ENCODE results near the gene AZI2.

DNA sequence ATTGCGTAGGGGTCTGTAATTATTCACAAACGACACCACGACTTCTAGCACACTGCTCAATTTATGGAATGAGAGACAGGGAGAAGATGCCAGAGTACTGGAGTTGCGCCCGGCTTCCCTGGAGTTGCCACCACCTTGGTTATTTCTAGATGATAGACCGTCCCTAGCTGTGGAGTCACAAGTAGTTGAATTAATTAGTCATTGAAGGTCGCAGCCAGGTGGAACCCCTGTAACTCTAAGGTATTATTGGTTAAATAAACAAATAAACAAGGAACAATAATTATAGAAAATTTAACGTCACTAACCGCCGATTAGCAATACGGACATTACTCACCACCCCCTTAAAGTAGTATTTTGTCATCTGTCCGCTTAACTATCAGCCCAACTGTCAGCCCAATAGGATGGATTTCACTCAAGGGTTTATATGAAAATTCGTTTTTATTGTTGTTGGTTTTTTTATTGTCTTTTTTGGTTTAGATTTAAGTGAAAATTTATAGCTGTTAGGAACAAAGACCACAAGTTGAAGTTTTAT is 911 bp upstream of the AZI2 start:
- TF ChIP-seq CTCF (IDR thresholded peaks at IDR 0.05; ENCODE audit: poor library complexity) (no peak), EZH2 (IDR thresholded peaks at IDR 0.05; ENCODE audit: borderline replicate concordance) (no peak), EZH2phosphoT487 (IDR thresholded peaks at IDR 0.05; ENCODE audit: low read depth, severe bottlenecking, unreplicated experiment) (no peak)
